ENCODE results near the gene SETD7. TPM values are rescaled to one million over a fixed set of nuclear protein-coding genes. Genes with fewer than 3 reads are reported as not detected.
A peak's percentile ranks its signal among the peaks of the same experiment; 100 is the strongest.

The SETD7 gene
- 22.1 TPM for total RNA-seq (2013)
- 10 to 100 TPM; 14.1 to 16.8 (median 15.4) TPM for polyA plus RNA-seq
- 10.9 and 12.5 TPM in 2 replicates for polyA minus RNA-seq
- total RNA-seq = 4.7 to 101 (median 81.2) reads per million in 11 experiments

- Histone ChIP-seq H3K9ac (ENCODE audit: insufficient read depth, low read length, poor library complexity, severe bottlenecking) (peak within 1 kb of the TSS; percentile 91), H3K27me3 (ENCODE audit: control insufficient read depth in 2 of 2, insufficient read depth in 2 of 2, low read length in 2 of 2) (no peaks in the 10 kb centered on the region), H3K36me3 (replicated peaks in 1 of 2; ENCODE audit: control insufficient read depth in 1 of 2, insufficient read depth in 2 of 2, low read length in 2 of 2) (no peaks in the 10 kb centered on the region), H3K79me2 (ENCODE audit: insufficient read depth, low read length) (peaks cover 46% of the 10 kb centered on the region), H4K20me1 (ENCODE audit: insufficient read depth, low read length) (peaks cover 21% of the 10 kb centered on the region), H2AFZ (ENCODE audit: insufficient read depth, low read depth, low read length, poor library complexity, severe bottlenecking) (peak within 1 kb of the TSS; percentile 79), H3K9me3 (replicated peaks in 1 of 2; ENCODE audit: control insufficient read depth in 1 of 2, insufficient read depth in 1 of 2, low read length in 2 of 2) (no peaks in the 10 kb centered on the region), H3K4me3 (replicated peaks in 1 of 3; ENCODE audit: low read depth in 2 of 3, low read length in 3 of 3) (peak within 1 kb of the TSS; percentile 73 to 92 (median 78)), H3K4me2 (replicated peaks; ENCODE audit: extremely low read depth, low read length, poor library complexity, severe bottlenecking) (peak within 1 kb of the TSS; percentile 83), H3K4me1 (ENCODE audit: control insufficient read depth in 1 of 2, insufficient read depth in 2 of 2, low read length in 2 of 2) (peaks cover 54 to 76% of the 10 kb centered on the region in 2 donors), H3K27ac (ENCODE audit: low read depth in 1 of 2, low read length in 2 of 2) (peak within 1 kb of the TSS; percentile 91 to 97)
- peaks cover 0 to 2% (median 0%) of the 10 kb centered on the region in 3 donors for H3K27me3 Mint-ChIP-seq (ENCODE audit: low read depth in 3 of 3)
- H3K9me3 Mint-ChIP-seq = peaks cover 0 to 3% (median 0%) of the 10 kb centered on the region in 7 donors
- DNase-seq = peak; percentile 51 to 66 (median 56)
- H3K4me1 Mint-ChIP-seq = peaks cover 61% of the 10 kb centered on the region
- peaks cover 0 to 5% of the 10 kb centered on the region in 2 donors for H3K36me3 Mint-ChIP-seq
- TF ChIP-seq CTCF (IDR thresholded peaks at IDR 0.05) = no peak
- intact Hi-C loops (cut with micrococcal nuclease) = loop anchor here in 1 of 2 donors (5.0 to 10.0 kb wide), 4 partner anchors 104 to 351 kb away; partner anchors contain the start of genes MGST2, NAA15, NDUFC1 and RAB33B
- WGBS (ENCODE audit: insufficient coverage) = under 1% methylated on average over 45 of the region's 61 CpGs
- peak within 1 kb of the TSS; percentile 99 for H3K4me3 Mint-ChIP-seq
- peak within 1 kb of the TSS; percentile 95 to 99 (median 98) for H3K27ac Mint-ChIP-seq
These were observed at the start of gene SETD7 for GRCh38 chr4:139556071-139556723. Gene SETD7, minus strand, starts transcription at chr4:139556219. Its CDS starts 82 bp downstream, at chr4:139556137.

DNA sequence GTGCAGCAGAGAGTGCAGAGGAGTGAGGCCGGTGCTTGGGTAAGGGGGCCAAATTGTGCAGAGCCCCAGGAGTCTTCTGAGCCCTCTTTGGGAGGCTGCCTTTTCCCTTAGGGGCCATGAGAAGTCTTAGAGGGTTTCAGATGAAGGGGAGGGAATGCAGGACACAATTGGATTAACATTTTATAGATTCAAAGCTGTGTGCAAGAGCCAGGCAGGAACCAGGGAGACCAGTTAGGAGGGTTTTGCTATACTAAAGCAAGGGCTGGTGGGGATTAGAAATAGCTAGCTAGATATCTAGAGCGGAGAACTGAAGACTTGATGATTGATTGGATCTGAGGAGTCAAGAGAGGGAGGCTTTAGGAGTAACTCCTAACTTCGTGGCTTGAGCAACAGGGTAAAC lies 49.5 kb upstream of the SETD7 start:
- 98% methylated on average over 3 of the region's 3 CpGs for WGBS (ENCODE audit: insufficient coverage)
- H3K27ac Mint-ChIP-seq = no peak overlapping the region
- intact Hi-C loops (cut with micrococcal nuclease) = loop anchor here in 1 of 2 donors (10.0 kb wide), 1 partner anchor 49 kb away; no protein-coding TSS in a partner anchor

More for the DNA sequence above, 49.5 kb upstream of the SETD7 start:
- Histone ChIP-seq H3K27me3 (ENCODE audit: control insufficient read depth in 2 of 2, insufficient read depth in 2 of 2, low read length in 2 of 2) (no peaks in the 10 kb centered on the region), H2AFZ (ENCODE audit: insufficient read depth, low read depth, low read length, poor library complexity, severe bottlenecking) (no peak overlapping the region), H3K4me3 (replicated peaks in 1 of 3; ENCODE audit: low read depth in 2 of 3, low read length in 3 of 3) (no peak overlapping the region), H3K79me2 (ENCODE audit: insufficient read depth, low read length) (no peaks in the 10 kb centered on the region), H3K9ac (ENCODE audit: insufficient read depth, low read length, poor library complexity, severe bottlenecking) (no peak overlapping the region), H3K4me1 (ENCODE audit: control insufficient read depth in 1 of 2, insufficient read depth in 2 of 2, low read length in 2 of 2) (peaks cover 11 to 13% of the 10 kb centered on the region in 2 donors), H3K36me3 (replicated peaks in 1 of 2; ENCODE audit: control insufficient read depth in 1 of 2, insufficient read depth in 2 of 2, low read length in 2 of 2) (no peaks in the 10 kb centered on the region), H3K4me2 (replicated peaks; ENCODE audit: extremely low read depth, low read length, poor library complexity, severe bottlenecking) (no peak overlapping the region), H4K20me1 (ENCODE audit: insufficient read depth, low read length) (no peaks in the 10 kb centered on the region), H3K27ac (ENCODE audit: low read depth in 1 of 2, low read length in 2 of 2) (no peak overlapping the region), H3K9me3 (replicated peaks in 1 of 2; ENCODE audit: control insufficient read depth in 1 of 2, insufficient read depth in 1 of 2, low read length in 2 of 2) (no peaks in the 10 kb centered on the region)
- Mint-ChIP-seq H3K4me1 (peaks cover 14% of the 10 kb centered on the region), H3K9me3 (peaks cover 0 to 8% (median 0%) of the 10 kb centered on the region in 7 donors), H3K4me3 (no peak overlapping the region), H3K27me3 (ENCODE audit: low read depth in 3 of 3) (peaks cover 2 to 10% (median 3%) of the 10 kb centered on the region in 3 donors), H3K36me3 (no peaks in the 10 kb centered on the region)
- no peak for DNase-seq
- no peak for TF ChIP-seq CTCF (IDR thresholded peaks at IDR 0.05)

Data from CD14-positive monocyte (primary cell).